ENCODE results near the gene SON.

SON gene

DNA sequence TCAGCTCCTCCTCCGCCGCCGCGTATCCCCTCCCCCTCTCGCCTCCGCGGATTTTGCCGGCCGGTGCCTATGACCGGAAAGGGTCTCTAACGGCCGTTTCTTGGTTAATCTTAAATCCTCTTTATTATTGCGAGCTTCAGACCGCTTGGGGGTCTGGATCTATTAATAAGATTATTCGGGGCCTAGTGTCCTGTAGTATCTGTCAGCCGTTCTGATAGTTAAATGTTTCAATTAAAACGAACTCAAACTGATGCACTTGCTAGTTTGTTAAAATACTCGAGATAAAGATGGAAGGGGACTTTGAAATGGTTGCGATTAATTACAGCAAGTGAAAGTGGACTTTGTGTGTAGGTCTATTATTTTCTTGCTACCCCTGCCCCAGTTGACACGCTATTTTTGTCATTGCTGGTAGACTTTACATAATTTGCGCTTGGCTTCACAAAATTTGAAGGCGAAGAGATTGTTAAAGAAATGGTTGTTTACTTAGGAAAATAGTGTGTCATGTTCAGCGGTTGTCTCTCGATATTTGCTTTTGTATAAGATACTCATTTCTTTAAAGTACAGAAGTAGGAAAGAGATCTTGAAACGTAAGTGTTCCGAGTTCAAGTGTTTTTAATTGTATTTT is 779 bp downstream of the SON start:
- peak; percentile 77 for DNase-seq

DNA sequence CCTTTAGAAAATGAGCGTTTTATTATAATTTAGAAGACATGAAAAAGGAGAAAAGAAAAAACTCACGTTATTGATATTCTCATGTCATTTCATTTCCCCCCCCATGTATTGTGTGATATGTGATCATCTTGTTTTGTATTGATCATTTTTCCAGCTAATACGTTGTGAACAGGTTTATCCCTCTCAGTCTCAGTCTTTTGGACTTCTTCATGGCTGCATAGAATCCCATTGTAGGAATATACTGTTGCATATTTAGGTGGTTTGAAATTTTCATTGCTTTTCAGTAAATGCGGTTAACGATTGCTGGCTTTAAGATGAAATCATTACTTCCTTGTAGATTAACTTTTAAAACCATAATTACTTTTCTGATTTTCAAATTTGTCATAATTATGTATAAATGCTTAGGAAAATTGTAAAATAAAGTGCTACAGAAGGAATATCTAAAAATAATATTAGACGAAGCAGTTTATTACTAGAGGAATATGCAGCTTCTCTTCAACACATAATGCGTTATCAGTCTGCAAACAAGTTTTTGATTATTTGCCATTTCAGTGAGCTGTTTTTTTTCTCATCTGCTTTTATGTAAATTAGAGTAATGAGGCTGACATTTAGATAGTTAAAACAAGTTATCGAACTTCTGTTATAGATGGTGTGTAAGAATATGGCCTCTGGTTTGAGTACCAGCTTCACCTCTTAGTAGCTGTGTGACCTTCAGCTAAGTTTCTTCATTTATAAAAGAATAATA is 1.8 kb downstream of the SON start:
- DNase-seq: no peak

DNA sequence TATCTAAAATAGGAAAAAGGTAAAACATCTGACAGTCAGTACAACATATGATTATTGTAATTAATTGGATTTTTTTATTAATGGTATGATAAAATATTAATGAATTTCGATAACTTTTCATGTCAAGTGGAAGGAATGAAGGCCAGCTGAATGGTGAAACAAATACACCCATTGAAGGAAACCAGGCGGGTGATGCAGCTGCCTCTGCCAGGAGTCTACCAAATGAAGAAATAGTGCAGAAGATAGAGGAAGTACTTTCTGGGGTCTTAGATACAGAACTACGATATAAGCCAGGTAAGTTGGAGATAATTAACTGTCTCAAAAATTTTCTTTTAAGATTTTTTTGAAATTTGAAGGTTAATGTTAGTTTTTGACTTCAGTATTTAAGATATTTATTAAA is 3.2 kb downstream of the SON start:
- DNase-seq: no peak

GRCh38 chr21:33549848-33550771 is 7.3 kb downstream of the SON start:
- no peak for DNase-seq

DNA sequence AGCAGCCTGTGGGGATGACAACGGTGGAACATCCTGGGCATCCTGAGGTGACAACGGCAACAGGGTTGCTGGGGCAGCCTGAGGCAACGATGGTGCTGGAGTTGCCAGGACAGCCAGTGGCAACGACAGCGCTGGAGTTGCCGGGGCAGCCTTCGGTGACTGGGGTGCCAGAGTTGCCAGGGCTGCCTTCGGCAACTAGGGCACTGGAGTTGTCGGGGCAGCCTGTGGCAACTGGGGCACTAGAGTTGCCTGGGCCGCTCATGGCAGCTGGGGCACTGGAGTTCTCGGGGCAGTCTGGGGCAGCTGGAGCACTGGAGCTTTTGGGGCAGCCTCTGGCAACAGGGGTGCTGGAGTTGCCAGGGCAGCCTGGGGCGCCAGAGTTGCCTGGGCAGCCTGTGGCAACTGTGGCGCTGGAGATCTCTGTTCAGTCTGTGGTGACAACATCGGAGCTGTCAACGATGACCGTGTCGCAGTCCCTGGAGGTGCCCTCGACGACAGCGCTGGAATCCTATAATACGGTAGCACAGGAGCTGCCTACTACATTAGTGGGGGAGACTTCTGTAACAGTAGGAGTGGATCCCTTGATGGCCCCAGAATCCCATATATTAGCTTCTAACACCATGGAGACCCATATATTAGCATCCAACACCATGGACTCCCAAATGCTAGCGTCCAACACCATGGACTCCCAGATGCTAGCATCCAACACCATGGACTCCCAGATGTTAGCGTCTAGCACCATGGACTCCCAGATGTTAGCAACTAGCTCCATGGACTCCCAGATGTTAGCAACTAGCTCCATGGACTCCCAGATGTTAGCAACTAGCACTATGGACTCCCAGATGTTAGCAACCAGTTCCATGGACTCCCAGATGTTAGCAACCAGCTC is 8.2 kb downstream of the SON start:
- no peak for DNase-seq

DNA sequence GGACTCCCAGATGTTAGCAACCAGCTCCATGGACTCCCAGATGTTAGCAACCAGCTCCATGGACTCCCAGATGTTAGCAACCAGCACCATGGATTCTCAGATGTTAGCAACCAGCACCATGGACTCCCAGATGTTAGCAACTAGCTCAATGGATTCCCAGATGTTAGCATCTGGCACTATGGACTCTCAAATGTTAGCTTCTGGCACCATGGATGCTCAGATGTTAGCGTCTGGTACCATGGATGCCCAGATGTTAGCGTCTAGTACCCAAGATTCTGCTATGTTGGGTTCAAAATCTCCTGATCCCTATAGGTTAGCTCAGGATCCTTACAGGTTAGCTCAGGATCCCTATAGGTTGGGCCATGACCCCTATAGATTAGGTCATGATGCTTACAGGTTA is 8.8 kb downstream of the SON start:
- no peak for DNase-seq

- no peak for DNase-seq
Observed at GRCh38 chr21:33552093-33552998, 9.5 kb downstream of the SON start.

DNA sequence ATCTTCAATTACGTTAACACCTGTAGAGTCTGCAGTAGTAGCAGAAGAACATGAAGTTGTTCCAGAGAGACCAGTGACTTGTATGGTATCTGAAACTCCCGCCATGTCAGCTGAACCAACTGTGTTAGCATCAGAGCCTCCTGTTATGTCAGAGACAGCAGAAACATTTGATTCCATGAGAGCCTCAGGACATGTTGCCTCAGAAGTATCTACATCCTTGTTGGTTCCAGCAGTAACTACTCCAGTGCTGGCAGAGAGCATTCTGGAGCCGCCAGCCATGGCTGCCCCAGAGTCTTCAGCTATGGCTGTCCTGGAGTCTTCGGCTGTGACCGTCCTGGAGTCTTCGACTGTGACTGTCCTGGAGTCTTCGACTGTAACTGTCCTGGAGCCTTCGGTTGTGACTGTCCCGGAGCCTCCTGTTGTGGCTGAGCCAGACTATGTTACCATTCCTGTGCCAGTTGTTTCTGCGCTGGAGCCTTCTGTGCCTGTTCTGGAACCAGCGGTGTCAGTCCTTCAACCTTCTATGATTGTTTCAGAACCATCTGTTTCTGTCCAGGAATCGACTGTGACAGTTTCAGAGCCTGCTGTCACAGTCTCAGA is 10.3 kb downstream of the SON start:
- no peak for DNase-seq

- DNase-seq: no peak
Observed at GRCh38 chr21:33554236-33554981, 11.6 kb downstream of the SON start.

- DNase-seq: no peak
Observed at GRCh38 chr21:33554982-33555344, 12.1 kb downstream of the SON start.

- DNase-seq: no peak
Observed at GRCh38 chr21:33557447-33557846, 14.6 kb downstream of the SON start.

GRCh38 chr21:33558777-33559421 is 16.1 kb downstream of the SON start:
- DNase-seq: no peak

DNA sequence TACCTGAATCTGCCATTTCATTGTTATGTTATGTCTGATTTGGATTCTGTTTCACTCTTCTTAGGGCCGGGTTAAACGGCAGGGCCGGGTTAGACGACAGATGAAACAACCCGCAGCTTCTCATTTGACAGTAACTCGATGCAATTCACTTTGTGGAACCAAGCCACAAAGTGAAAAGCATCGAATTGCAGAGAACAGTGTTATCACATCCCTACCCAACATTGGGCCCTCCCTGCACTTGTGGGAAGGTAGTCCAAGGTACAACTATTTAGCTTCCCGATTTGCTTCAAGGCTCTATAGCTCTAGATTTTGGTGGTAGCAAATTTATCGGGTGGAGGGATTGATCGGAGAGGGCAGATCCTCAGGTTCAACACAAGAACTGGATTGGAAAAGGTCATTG is 17.0 kb downstream of the SON start:
- no peak for DNase-seq

DNA sequence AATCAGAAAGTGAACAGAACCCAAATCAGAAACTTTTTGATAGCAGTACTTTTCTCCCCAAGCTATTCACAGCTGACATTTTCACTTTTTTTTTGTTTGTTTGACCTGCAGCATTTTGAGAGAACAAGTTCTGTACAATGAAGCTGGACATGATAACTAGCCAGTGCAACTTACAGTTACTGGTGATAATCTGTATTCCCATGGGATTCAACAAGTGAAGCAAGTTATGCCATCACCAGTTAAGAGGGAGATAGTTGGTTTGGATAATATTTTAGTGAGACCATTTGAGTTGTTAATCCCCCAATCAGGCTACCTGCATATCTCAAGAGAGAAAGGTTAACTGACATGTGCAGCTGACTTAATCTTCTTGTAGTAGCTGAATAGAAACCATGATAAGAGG is 18.1 kb downstream of the SON start:
- DNase-seq: no peak

- DNase-seq: no peak
Observed at GRCh38 chr21:33561373-33561772, 18.5 kb downstream of the SON start.

- DNase-seq: no peak
Observed at GRCh38 chr21:33562389-33562788, 19.6 kb downstream of the SON start.

- no peak for DNase-seq
Observed at GRCh38 chr21:33566514-33566913, 23.7 kb downstream of the SON start.

DNA sequence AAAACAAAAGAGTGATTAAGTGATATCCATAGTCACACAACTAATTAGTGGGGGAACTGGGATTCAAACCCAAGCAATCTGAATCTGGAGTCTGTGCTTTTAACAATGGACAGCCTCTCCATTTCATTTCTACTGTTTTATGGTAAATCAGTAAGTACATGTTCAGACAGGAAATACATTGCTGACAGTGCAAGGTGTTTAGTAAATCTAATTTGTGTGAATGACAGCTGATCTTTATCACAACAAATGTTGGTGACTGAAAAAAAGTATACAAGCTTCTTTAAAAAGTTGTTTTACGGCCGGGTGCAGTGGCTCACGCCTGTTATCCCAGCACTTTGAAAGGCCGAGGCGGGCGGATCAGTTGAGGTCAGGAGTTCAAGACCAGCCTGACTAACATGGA is 25.1 kb downstream of the SON start:
- no peak for DNase-seq

- no peak for DNase-seq
Observed at GRCh38 chr21:33568448-33568847, 25.6 kb downstream of the SON start.

DNA sequence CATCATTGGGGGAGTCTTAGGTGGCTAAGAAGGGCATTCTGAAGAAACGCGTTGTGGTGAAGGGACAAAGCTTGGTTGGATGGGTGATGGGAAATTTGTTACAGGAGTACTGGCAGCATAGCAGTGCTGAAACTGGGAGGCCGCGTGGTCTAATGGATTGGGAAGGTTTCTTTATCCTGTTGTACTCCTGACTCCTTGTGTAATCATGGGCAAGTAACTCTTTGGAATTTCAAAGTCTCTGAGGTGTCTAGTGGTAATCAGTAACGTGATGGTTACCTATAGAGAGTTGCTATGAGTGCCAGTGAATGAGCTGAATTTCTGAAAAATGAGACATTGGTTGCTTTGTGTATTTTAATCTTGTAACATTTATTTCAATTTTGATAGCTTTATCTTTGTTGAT is 27.2 kb downstream of the SON start:
- no peak for DNase-seq

Data from activated naive CD4-positive, alpha-beta T cell treated with Interleukin-2 at 50 U/mL for 16 hours (primary cell).